IPS-15b (cell line): ENCODE data around the gene TSPEAR.
"Not testable (repeated sequence)": the region's sequence is repeated elsewhere in the genome, so short reads cannot be mapped to it uniquely, and the experiment has no call there.

Experiments
- H3K27me3 ChIP-seq: one replicate; pipeline ENCODE4 v1.6.1; 2013; ENCODE audit warnings: low read length; ENCODE audit not compliant: control insufficient read depth, insufficient read depth
- H3K36me3 ChIP-seq: one replicate; pipeline ENCODE4 v1.6.1; 2013; ENCODE audit warnings: low read length; ENCODE audit not compliant: control insufficient read depth, insufficient read depth
- H3K4me1 ChIP-seq: one replicate; pipeline ENCODE4 v1.6.1; 2013; ENCODE audit warnings: mild to moderate bottlenecking, low read length; ENCODE audit not compliant: control insufficient read depth, insufficient read depth
- H3K4me3 ChIP-seq: one replicate; pipeline ENCODE4 v1.5.1; 2013; ENCODE audit warnings: low read depth, low read length
- H3K9ac ChIP-seq: one replicate; pipeline ENCODE4 v1.6.1; 2013; ENCODE audit warnings: low read depth, mild to moderate bottlenecking, low read length
- H3K9me3 ChIP-seq: one replicate; pipeline ENCODE4 v1.6.1; 2013; ENCODE audit warnings: mild to moderate bottlenecking, low read length; ENCODE audit not compliant: control insufficient read depth, insufficient read depth

Gene TSPEAR

DNA sequence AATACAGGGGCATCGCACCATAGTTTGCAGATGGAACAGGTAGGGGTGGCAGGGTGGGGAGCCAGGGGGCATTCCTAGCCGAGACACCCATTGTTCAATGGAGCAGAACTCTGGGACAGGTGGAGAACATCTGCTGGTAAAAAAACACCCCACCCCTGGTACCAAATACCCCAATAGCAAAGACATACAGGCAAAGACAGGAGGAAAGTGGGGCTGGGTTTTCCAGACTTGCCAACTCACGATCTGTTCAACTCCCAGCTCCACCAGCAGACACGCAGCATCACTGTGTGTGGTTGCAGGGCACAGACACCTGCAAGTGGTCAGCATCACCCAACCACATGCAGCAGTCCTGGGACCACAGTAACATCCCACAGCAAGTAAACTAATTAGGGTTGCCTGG is 99.8 kb downstream of the TSPEAR start:
- Histone ChIP-seq H3K36me3 (no peaks in the 10 kb centered on the region), H3K27me3 (no peaks in the 10 kb centered on the region), H3K9me3 (peaks cover 5% of the 10 kb centered on the region), H3K4me1 (no peaks in the 10 kb centered on the region), H3K4me3 (no peak overlapping the region), H3K9ac (no peak overlapping the region)

GRCh38 chr21:44610157-44610843 is 101.1 kb downstream of the TSPEAR start:
- H3K9me3 ChIP-seq, H3K4me1 ChIP-seq, H3K4me3 ChIP-seq, H3K27me3 ChIP-seq, H3K36me3 ChIP-seq, H3K9ac ChIP-seq: not testable (repeated sequence)

GRCh38 chr21:44609193-44609592 is 102.2 kb downstream of the TSPEAR start:
- Histone ChIP-seq H3K27me3 (no peaks in the 10 kb centered on the region), H3K36me3 (no peaks in the 10 kb centered on the region), H3K9ac (no peak overlapping the region), H3K9me3 (peaks cover 5% of the 10 kb centered on the region), H3K4me1 (no peaks in the 10 kb centered on the region), H3K4me3 (no peak overlapping the region)

GRCh38 chr21:44606495-44606894 is 104.9 kb downstream of the TSPEAR start:
- H3K4me3 ChIP-seq, result no peak overlapping the region

DNA sequence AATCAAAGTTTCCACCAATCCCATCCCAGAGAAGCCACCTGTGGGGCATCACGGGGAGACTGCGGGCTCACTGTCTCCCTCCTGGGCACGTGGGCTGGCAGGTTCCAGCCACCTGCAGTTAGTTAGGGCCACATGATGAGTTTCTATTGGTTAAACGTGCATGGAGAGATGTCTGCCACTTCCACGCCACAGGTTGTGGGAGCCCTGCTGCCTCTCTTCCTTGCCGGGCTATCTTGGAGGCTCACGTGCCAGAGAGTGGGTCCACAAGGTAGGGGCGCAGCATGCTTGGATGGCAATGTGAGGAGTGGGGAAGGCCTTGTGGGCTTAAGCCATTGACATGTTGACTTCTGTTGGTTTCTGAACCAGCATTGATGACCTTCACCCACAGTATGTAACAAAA is 107.5 kb downstream of the TSPEAR start:
- Histone ChIP-seq H3K4me3 (no peak overlapping the region), H3K9ac (no peak overlapping the region), H3K36me3 (no peaks in the 10 kb centered on the region), H3K9me3 (no peaks in the 10 kb centered on the region), H3K4me1 (no peaks in the 10 kb centered on the region), H3K27me3 (no peaks in the 10 kb centered on the region)

More at GRCh38 chr21:44606495-44606894, 104.9 kb downstream of the TSPEAR start:
- Histone ChIP-seq H3K9me3 (peaks cover 5% of the 10 kb centered on the region), H3K36me3 (no peaks in the 10 kb centered on the region), H3K9ac (no peak overlapping the region), H3K27me3 (no peaks in the 10 kb centered on the region), H3K4me1 (no peaks in the 10 kb centered on the region)

DNA sequence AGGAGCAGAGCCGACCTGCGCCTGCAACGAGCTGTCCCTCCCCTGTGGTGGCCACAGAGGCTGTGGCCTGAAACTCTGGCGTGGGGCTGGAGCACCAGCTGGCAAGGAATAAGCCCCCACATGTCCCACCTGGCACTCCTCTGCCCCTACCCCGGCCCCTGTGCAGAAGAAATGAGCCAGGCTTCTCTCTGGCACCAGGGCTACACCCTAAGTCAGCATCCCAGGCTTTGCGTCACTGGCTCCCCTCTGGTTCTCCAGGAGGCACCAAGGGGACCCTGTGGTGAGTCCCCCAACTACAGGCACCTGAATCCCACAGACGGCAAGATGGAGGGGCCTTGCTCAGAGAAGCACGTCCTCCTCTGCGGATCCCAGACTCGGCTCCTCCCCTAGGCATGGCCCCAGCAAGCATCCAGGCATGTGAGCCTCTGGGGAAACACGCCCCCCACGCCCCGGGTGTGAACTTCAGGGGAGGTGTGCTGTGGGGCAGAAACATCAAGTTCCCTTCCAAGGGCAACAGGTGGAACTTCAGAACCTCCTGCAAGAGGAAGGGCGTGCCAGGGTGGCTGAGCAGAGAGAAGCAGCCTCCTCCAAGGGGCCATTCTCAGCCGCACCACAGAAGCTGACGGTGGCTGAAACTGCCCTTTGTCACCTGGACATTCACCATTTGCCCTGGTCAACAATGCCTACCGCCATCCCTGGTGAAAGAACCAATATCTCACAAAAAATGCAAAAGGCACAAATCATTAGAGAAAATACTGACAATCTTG is 108.1 kb downstream of the TSPEAR start:
- no peaks in the 10 kb centered on the region for H3K9me3 ChIP-seq
- H3K36me3 ChIP-seq, result no peaks in the 10 kb centered on the region
- H3K4me3 ChIP-seq, result no peak overlapping the region
- no peak overlapping the region for H3K9ac ChIP-seq
- H3K27me3 ChIP-seq, result no peaks in the 10 kb centered on the region
- peaks cover 1% of the 10 kb centered on the region for H3K4me1 ChIP-seq

DNA sequence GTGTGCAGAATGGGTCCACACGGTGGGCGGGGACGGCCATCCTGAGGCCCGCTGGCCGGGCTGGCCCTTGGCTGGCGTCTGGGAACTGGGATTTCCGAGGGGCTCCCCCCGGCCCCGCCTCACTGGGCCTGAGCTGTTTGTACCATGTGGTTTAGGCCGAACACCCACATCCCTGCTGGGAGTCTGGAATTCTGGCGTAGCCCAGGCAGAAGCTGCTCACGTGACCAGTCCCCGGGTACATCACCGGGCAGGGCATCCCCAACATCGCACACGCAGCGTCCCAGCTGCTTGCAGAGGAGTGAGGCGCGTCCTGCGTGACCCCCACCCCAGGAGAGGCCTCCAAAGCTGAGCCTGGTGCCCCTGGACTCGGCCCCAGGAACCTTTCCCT is 108.9 kb downstream of the TSPEAR start:
- no peak overlapping the region for H3K4me3 ChIP-seq
- no peaks in the 10 kb centered on the region for H3K36me3 ChIP-seq
- no peaks in the 10 kb centered on the region for H3K9me3 ChIP-seq
- H3K4me1 ChIP-seq, result peaks cover 3% of the 10 kb centered on the region
- H3K27me3 ChIP-seq, result no peaks in the 10 kb centered on the region
- no peak overlapping the region for H3K9ac ChIP-seq

DNA sequence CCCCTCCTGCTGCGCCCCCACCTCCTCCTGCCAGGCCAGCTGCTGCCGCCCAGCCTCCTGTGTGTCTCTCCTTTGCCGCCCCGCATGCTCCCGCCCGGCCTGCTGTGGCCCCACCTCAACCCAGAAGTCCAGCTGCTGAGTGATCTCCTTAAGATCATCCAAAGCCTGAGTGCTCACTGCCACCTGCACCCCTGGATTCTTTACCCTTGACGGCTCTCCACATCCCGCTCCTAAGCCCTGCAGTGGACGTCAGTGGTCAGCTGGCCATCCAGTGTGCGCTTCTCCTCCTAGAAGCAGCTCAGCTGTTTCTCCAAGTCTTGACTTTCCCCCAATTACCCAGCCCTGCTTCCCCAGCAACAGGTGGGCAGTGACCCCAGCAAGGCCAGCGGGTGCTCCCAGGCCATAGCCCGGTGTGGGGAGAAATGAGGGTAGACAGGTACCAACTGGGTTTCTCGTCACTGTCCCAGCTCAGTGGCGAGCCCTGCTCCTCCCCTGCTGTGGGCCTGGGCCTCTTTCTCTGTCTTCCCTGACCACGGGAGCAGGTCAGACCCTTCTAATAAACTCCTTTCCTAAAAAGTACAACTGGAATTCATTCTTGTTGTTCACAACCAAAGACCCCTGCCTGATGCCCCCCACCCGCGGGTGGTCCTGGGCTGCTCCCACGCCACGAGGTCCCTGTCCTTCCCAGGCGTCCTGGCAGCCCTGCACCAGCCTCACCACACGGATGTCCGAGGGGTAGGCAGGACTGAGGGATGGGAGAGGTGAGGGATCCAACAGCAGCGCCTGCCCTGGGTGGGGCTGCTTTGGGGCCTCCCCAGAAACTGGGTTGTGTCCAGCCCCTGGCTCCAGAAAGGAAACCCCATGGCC is 109.5 kb downstream of the TSPEAR start:
- Histone ChIP-seq H3K4me1 (peaks cover 3% of the 10 kb centered on the region), H3K4me3 (no peak overlapping the region), H3K9me3 (no peaks in the 10 kb centered on the region), H3K27me3 (no peaks in the 10 kb centered on the region), H3K9ac (no peak overlapping the region), H3K36me3 (no peaks in the 10 kb centered on the region)

DNA sequence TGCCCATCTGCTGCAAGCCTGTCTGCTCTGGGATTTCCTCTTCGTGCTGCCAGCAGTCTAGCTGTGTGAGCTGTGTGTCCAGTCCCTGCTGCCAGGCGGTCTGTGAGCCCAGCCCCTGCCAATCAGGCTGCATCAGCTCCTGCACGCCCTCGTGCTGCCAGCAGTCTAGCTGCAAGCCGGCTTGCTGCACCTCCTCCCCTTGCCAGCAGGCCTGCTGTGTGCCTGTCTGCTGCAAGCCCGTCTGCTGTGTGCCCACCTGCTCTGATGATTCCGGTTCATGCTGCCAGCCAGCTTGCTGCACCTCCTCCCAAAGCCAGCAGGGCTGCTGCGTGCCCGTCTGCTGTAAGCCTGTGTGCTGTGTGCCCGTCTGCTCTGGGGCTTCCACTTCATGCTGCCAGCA is 110.3 kb downstream of the TSPEAR start:
- not testable (repeated sequence) for H3K4me3 ChIP-seq, H3K36me3 ChIP-seq, H3K9me3 ChIP-seq, H3K4me1 ChIP-seq, H3K9ac ChIP-seq, H3K27me3 ChIP-seq

GRCh38 chr21:44600118-44600978 is 111.0 kb downstream of the TSPEAR start, which contains the start of gene KRTAP10-7:
Gene KRTAP10-7, plus strand, starts transcription at chr21:44600597. Its CDS starts 25 bp downstream, at chr21:44600622.
- not testable (repeated sequence) for H3K4me1 ChIP-seq, H3K36me3 ChIP-seq, H3K4me3 ChIP-seq, H3K27me3 ChIP-seq, H3K9ac ChIP-seq, H3K9me3 ChIP-seq
